Stimulated activated effector memory CD8-positive, alpha-beta T cell treated with anti-CD3 and anti-CD28 coated beads, Interleukin-12 subunit alpha, Interleukin-12 subunit beta, amount 100 ng/mL, for 72 hours (primary cell): Measurements from ENCODE around the gene ADCY9.
A peak's percentile ranks its signal among the peaks of the same experiment; 100 is the strongest.

Experiments used
- ATAC-seq: fragments of 150-1000 bp; cut with Tn5 transposase; 2 replicates; pipeline ENCODE4 v1.10.0; 2021
- DNase-seq, 2 donors: peaks; one replicate each; pipeline ENCODE4 v3.0.0; 2021 to 2022; ENCODE audit warnings: low spot score in 2 of 2
- H3K27ac Mint-ChIP-seq: one replicate; pipeline ENCODE4 v1.8.0; 2022; ENCODE audit warnings: mild to moderate bottlenecking, mixed read lengths
- H3K36me3 Mint-ChIP-seq: one replicate; pipeline ENCODE4 v1.8.0; 2022; ENCODE audit warnings: mild to moderate bottlenecking, mixed read lengths
- H3K4me1 Mint-ChIP-seq: one replicate; pipeline ENCODE4 v1.8.0; 2022; ENCODE audit warnings: mixed read lengths
- H3K4me3 Mint-ChIP-seq: one replicate; pipeline ENCODE4 v1.8.0; 2022; ENCODE audit warnings: mild to moderate bottlenecking, mixed read lengths
- H3K9me3 Mint-ChIP-seq: one replicate; pipeline ENCODE4 v1.8.0; 2022; ENCODE audit warnings: mixed read lengths

ADCY9 gene

GRCh38 chr16:3984111-3985060 is 131.9 kb downstream of the ADCY9 start:
- Mint-ChIP-seq H3K27ac (peak overlapping the region; percentile 32), H3K4me3 (no peak overlapping the region), H3K4me1 (peaks cover 10% of the 10 kb centered on the region), H3K9me3 (no peaks in the 10 kb centered on the region), H3K36me3 (peaks cover 26% of the 10 kb centered on the region)
- DNase-seq = no peak
- no peak for ATAC-seq

DNA sequence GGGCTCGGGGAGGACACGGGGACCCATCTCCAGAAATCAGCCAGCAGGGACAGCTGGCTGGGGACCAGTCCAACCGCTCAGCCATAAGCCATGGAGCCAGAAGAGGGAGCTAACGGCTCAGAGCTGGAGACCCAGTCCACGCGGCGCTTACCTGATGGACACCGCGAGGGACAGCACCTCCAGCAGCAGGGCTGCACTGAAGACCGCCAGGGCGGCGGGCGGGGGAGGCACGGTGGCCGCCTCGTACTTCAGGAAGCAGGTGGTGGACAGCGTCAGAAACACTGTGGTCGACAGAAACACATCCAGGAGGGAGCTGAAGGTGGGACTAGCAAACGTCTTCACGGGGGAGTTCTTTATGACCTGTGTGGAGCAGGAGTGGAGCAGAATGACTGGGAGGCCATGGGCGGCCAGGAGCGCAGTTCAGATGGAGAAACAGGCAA is 133.1 kb downstream of the ADCY9 start:
- Mint-ChIP-seq H3K36me3 (peaks cover 26% of the 10 kb centered on the region), H3K27ac (peak overlapping the region; percentile 88), H3K4me3 (no peak overlapping the region), H3K9me3 (no peaks in the 10 kb centered on the region), H3K4me1 (peaks cover 10% of the 10 kb centered on the region)
- peak; percentile 75 for ATAC-seq
- peak; percentile 17 to 62 for DNase-seq

GRCh38 chr16:3982216-3982615 is 134.0 kb downstream of the ADCY9 start:
- ATAC-seq = no peak
- Mint-ChIP-seq H3K9me3 (no peaks in the 10 kb centered on the region), H3K4me3 (no peak overlapping the region), H3K36me3 (peaks cover 21% of the 10 kb centered on the region), H3K27ac (no peak overlapping the region), H3K4me1 (peaks cover 10% of the 10 kb centered on the region)
- no peak for DNase-seq

GRCh38 chr16:3980253-3981111 is 135.8 kb downstream of the ADCY9 start:
- H3K9me3 Mint-ChIP-seq = no peaks in the 10 kb centered on the region
- H3K4me3 Mint-ChIP-seq = no peak overlapping the region
- H3K4me1 Mint-ChIP-seq = peaks cover 10% of the 10 kb centered on the region
- H3K27ac Mint-ChIP-seq = no peak overlapping the region
- ATAC-seq = no peak
- no peak for DNase-seq
- H3K36me3 Mint-ChIP-seq = peaks cover 20% of the 10 kb centered on the region

GRCh38 chr16:3979518-3979917 is 136.7 kb downstream of the ADCY9 start:
- peaks cover 20% of the 10 kb centered on the region for H3K36me3 Mint-ChIP-seq
- no peaks in the 10 kb centered on the region for H3K9me3 Mint-ChIP-seq
- H3K4me3 Mint-ChIP-seq = no peak overlapping the region
- H3K4me1 Mint-ChIP-seq = peaks cover 10% of the 10 kb centered on the region
- DNase-seq = no peak
- H3K27ac Mint-ChIP-seq = no peak overlapping the region
- no peak for ATAC-seq

DNA sequence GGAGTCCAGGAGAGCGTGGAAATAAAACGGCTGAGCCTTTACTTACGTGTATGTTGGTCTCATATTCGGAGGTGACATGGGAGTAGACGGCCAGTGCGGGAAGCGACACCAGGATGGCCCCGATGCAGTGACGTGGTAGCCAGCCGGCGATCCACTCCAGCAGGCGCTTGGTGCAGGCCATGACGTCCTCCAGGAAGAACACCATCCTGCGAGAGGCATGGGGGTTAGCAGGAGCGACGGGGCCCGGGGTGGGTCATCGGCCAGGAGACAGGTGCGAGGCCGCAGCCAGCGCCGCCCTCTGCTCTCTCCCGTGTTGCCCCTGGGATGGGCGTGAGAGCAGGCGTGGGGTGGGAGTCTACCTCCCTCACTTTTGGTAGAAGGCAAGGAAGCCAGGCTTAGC is 137.2 kb downstream of the ADCY9 start:
- H3K36me3 Mint-ChIP-seq = peaks cover 20% of the 10 kb centered on the region
- H3K27ac Mint-ChIP-seq = no peak overlapping the region
- H3K4me3 Mint-ChIP-seq = no peak overlapping the region
- DNase-seq (no peak), ATAC-seq (no peak)
- peaks cover 10% of the 10 kb centered on the region for H3K4me1 Mint-ChIP-seq
- H3K9me3 Mint-ChIP-seq = no peaks in the 10 kb centered on the region

GRCh38 chr16:3977376-3977775 is 138.9 kb downstream of the ADCY9 start:
- DNase-seq (no peak), ATAC-seq (no peak)
- Mint-ChIP-seq H3K9me3 (no peaks in the 10 kb centered on the region), H3K27ac (no peak overlapping the region), H3K36me3 (peaks cover 12% of the 10 kb centered on the region), H3K4me1 (no peaks in the 10 kb centered on the region), H3K4me3 (no peak overlapping the region)

- ATAC-seq (no peak), DNase-seq (no peak)
- no peaks in the 10 kb centered on the region for H3K9me3 Mint-ChIP-seq
- H3K27ac Mint-ChIP-seq = no peak overlapping the region
- peaks cover 7% of the 10 kb centered on the region for H3K36me3 Mint-ChIP-seq
- no peak overlapping the region for H3K4me3 Mint-ChIP-seq
- peaks cover 9% of the 10 kb centered on the region for H3K4me1 Mint-ChIP-seq
Observed at GRCh38 chr16:3974751-3975150, 141.5 kb downstream of the ADCY9 start.

- ATAC-seq = peak; percentile 22
- peaks cover under 1% of the 10 kb centered on the region for H3K36me3 Mint-ChIP-seq
Observed at GRCh38 chr16:3971706-3972105, 144.5 kb downstream of the ADCY9 start.

GRCh38 chr16:3971261-3971660 is 145.0 kb downstream of the ADCY9 start:
- Mint-ChIP-seq H3K4me3 (no peak overlapping the region), H3K9me3 (no peaks in the 10 kb centered on the region), H3K4me1 (peaks cover 9% of the 10 kb centered on the region), H3K36me3 (no peaks in the 10 kb centered on the region), H3K27ac (peak overlapping the region; percentile 60)
- ATAC-seq = peak; percentile 97
- no peak for DNase-seq

More at GRCh38 chr16:3971706-3972105, 144.5 kb downstream of the ADCY9 start:
- DNase-seq = no peak
- H3K27ac Mint-ChIP-seq = peak overlapping the region; percentile 60
- H3K4me1 Mint-ChIP-seq = peaks cover 9% of the 10 kb centered on the region
- H3K9me3 Mint-ChIP-seq = no peaks in the 10 kb centered on the region
- H3K4me3 Mint-ChIP-seq = no peak overlapping the region

GRCh38 chr16:3968551-3968950 is 147.7 kb downstream of the ADCY9 start:
- H3K4me1 Mint-ChIP-seq = peaks cover 14% of the 10 kb centered on the region
- no peak overlapping the region for H3K27ac Mint-ChIP-seq
- no peak overlapping the region for H3K4me3 Mint-ChIP-seq
- H3K36me3 Mint-ChIP-seq = peaks cover 13% of the 10 kb centered on the region
- ATAC-seq (no peak), DNase-seq (no peak)
- no peaks in the 10 kb centered on the region for H3K9me3 Mint-ChIP-seq

DNA sequence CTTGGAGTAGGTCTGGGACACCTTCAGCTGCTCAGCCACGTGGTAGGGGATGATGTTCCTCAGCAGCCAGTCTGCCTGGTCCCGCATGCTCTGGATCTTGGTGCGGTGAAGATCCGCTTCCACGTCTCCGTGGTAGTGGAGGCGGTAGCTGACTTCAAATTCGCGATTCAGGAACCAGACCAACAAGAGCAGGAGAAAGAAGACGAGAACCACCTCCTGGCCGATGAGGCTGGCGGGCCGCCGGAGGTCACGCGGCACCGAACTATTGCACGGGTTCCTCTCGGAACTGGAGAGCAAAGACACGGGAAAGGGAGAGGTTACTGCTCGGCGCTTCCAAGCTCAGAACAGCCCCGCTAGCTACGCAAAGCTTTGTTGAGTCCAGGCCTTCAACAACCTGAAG is 149.6 kb downstream of the ADCY9 start:
- Mint-ChIP-seq H3K4me3 (no peak overlapping the region), H3K4me1 (peaks cover 23% of the 10 kb centered on the region), H3K9me3 (no peaks in the 10 kb centered on the region), H3K27ac (no peak overlapping the region), H3K36me3 (peaks cover 17% of the 10 kb centered on the region)
- ATAC-seq (no peak), DNase-seq (no peak)

DNA sequence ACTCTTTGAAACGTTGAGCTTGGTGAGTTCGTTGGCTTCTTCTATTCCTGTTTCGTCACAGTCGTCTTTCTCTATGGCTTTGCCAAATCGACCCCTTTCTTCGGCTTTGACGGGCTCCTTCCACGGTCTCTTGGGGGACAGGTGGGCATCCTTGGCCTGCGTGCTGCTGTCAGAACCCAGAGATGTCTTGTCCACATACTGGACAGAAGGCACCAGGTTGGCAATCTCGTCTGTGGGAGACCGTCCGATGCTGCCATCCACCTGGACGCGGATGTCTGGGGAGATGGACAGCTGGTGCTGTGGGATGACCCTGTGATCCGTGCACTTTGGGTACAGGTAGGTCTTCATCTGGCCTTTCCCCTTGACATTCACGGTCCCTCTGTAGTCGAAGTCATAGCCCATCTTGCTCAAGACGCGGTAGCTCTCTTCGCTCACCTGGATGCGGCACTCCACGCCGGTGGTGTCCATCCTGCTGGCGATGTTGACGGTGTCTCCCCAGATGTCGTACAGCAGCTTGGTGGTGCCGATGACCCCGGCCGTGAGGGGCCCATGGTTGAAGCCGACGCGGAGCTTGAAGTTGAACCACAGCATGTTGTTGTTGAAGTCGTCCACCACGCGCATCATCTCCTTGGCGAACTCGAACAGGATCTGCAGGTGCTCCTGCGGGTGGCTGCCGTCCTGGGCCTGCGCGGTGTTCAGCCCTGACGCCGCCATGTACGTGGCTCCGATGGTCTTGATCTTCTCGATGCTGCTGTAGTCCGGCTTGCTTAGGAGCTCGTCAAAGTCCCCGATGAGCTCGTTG is 150.3 kb downstream of the ADCY9 start:
- Mint-ChIP-seq H3K9me3 (no peaks in the 10 kb centered on the region), H3K4me3 (no peak overlapping the region), H3K4me1 (peaks cover 16% of the 10 kb centered on the region), H3K27ac (no peak overlapping the region), H3K36me3 (peaks cover 17% of the 10 kb centered on the region)
- ATAC-seq (no peak), DNase-seq (no peak)

DNA sequence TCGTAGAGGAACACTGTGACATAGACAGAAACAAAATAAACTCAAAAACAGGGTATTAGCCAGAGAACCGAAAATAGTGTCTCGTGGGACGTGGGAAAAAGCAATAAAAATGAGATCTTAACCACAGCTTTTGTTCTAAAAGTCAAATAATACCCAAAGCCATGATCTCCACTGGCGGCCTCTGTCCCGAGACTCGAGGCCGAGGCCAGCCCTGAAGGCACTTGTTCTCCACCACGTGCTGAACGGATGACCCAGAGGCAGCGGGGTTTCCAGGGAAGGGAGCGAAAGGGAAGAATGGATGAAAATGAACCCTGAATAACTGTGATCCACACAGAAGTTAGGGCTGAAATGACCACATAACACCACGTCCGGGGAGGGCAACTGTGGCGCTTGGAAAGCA is 150.9 kb downstream of the ADCY9 start:
- Mint-ChIP-seq H3K27ac (no peak overlapping the region), H3K4me3 (no peak overlapping the region), H3K36me3 (peaks cover 17% of the 10 kb centered on the region), H3K9me3 (no peaks in the 10 kb centered on the region), H3K4me1 (peaks cover 16% of the 10 kb centered on the region)
- no peak for ATAC-seq
- no peak for DNase-seq
